Measurements from ENCODE around the gene TTN.
"Not testable (repeated sequence)": the region's sequence is repeated elsewhere in the genome, so short reads cannot be mapped to it uniquely, and the experiment has no call there.

The TTN gene

GRCh38 chr2:178526256-178526655 lies 281.0 kb downstream of the TTN start:
- no peak for FAIRE-seq

DNA sequence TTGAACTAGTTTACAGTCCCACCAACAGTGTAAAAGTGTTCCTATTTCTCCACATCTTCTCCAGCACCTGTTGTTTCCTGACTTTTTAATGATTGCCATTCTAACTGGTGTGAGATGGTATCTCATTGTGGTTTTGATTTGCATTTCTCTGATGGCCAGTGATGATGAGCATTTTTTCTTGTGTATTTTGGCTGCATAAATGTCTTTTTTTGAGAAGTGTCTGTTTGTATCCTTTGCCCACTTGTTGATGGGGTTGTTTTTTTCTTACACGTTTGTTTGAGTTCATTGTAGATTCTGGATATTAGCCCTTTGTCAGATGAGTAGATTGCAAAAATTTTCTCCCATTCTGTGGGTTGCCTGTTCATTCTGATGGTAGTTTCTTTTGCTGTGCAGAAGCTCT lies 281.8 kb downstream of the TTN start:
- not testable (repeated sequence) for FAIRE-seq

GRCh38 chr2:178525010-178525409 lies 282.2 kb downstream of the TTN start:
- FAIRE-seq = not testable (repeated sequence)

- no peak for FAIRE-seq
Measured at GRCh38 chr2:178523596-178524134, 283.6 kb downstream of the TTN start.

- peak; percentile 72 for FAIRE-seq
Measured at GRCh38 chr2:178522950-178523595, 284.1 kb downstream of the TTN start.

DNA sequence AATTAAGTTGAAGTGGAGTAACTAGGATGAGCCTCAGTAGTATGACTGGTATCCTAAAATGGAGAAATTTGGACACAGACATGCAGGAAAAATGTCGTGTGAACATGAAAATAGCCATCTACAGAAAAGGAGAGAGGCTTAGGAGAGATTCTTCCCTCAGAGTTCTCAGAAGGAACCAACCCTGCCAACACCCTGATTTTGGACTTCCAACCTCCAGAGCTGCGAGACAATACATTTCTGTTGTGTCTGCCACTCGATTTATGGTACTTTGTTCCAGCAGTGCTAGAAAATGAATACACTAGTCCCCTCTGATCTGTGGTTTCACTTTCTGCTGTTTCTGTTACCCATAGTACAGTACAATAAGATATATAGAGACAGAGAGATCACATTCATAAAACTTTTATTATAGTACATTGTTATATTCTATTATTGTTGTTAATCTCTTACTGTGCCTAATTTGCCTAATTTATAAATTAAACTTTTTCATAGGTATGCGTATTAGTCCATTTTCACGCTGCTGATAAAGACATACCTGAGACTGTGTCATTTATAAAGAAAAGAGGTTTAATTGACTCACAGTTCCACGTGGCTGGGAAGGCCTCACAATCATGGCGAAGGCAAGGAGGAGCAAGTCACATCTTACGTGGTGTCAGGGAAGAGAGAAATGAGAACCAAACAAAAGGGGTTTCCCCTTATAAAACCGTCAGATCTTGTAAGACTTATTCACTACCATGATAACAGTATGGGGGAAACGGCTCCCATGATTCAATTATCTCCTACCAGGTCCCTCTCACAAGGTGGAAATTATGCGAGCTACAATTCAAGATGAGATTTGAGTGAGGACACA lies 285.7 kb downstream of the TTN start:
- FAIRE-seq = no peak

DNA sequence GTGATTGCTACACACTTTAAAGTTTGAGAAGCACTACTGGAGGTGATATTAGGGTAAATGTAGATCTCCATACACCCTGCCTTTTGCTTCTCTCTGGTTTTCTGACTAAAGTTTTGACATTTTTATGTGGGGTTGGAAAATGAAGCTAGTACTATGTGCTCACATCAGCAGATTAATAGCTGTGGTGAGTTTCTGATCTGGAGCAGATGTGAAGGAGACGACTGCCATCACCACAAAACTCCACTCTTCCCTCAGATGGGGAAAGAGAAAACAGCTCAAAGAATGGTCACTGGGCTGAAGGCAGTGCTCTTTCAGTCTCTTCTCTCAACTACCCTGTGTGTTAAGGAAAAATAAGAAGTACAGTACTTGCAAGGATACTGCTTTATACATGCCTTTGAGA lies 289.7 kb downstream of the TTN start:
- no peak for FAIRE-seq

- no peak for FAIRE-seq
Measured at GRCh38 chr2:178514664-178515063, 292.6 kb downstream of the TTN start.

DNA sequence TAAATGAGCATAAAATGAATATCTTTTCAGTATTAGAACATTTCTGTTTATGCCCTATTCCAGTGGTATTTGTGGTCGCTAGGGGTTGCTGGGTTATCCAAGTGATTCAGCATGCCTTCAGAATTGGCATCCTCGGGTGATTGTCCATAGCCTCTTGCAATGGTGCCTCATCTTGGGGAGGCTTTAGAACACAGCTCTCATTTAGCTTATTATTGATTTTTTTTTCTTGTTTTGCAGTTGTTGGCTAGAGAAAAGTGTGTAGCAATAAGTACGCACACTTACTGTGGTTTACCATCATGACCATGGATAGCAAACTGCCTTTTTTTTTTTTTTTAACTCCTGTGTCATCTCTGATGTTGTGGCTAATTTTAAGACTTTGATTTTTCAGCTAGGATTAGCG lies 293.3 kb downstream of the TTN start:
- FAIRE-seq = no peak

- no peak for FAIRE-seq
Measured at GRCh38 chr2:178512484-178512883, 294.7 kb downstream of the TTN start.

GRCh38 chr2:178510384-178510783 lies 296.8 kb downstream of the TTN start:
- no peak for FAIRE-seq

- no peak for FAIRE-seq
Measured at GRCh38 chr2:178508646-178509045, 298.6 kb downstream of the TTN start.

GRCh38 chr2:178506949-178507348 lies 300.3 kb downstream of the TTN start:
- no peak for FAIRE-seq

DNA sequence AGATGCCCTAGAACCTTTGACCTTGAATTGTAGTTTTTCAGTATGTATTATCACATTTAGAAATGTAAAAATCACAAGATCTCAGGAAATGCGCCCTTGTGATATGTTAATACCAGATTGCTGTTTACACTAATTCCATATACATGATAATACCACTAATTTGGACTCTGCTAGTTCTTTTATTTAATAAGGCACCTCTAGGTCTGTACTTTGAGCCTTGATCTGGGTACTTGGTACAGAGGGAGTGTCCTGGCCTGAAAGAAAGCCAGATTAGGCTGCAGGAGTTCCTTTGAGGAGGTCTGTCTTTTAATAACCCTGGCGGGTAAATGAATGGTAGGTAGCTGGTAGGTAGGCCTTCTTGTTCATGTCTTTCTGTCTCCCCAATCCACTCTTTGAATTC lies 300.7 kb downstream of the TTN start:
- FAIRE-seq = no peak

DNA sequence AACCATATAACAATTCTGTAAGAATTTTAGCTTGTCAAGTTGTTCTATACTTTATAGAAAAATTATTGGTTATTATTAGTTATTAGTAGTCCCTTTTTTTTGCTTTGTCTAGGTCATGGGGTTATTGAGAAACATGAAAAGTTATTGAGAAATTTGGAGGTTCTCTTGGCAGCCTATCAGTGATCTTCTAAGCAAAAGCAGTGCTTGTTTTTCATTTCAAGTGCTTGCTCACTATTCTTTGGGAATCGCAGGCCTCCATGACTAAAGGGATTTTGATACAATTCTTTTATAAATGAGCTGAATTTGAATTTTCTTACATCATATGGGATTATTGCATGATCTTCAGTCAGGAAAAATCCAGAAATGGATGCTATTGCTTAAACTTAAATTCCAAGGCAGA lies 301.1 kb downstream of the TTN start:
- no peak for FAIRE-seq

DNA sequence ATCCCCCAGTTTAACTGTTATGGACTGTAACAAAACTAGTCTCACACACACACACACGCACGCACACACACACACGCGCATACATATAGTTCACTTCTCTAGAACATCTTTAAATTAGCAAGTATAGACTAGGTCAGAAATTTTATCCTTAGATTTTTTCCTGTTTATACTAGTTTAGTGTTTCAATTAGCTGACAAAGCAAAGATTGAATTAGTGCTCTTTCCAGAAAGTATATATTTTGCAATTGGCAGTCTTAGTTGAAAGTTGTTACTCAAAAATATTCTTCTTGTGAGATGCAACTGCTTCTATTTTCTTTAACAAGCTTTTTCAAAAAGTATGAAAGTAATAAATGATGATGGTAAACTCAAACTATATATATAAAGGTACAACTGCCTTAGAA lies 304.5 kb downstream of the TTN start:
- no peak for FAIRE-seq

- no peak for FAIRE-seq
Measured at GRCh38 chr2:178499640-178500039, 307.6 kb downstream of the TTN start.

- FAIRE-seq = no peak
Measured at GRCh38 chr2:178498137-178498536, 309.1 kb downstream of the TTN start.

DNA sequence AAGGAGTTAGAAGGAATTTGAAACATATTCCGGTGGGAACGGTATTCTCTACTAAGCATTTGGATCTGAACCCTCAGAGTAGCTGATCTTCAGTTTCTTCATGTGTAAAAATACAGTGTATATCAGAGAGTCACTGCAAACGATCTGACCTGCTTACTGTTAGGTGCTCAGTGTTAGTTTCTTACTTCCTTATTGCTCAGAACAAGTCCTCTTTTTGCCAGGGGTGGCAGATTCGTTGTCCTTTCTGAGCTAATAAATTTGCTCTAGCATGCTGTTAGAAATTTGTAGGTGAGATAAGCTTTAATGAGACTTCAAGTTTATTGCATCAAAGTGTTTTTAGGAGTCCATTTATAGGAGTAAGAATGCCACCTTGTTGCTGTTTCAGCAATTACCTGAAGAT lies 311.2 kb downstream of the TTN start:
- FAIRE-seq = no peak

GRCh38 chr2:178491612-178492011 lies 315.6 kb downstream of the TTN start:
- FAIRE-seq = no peak

DNA sequence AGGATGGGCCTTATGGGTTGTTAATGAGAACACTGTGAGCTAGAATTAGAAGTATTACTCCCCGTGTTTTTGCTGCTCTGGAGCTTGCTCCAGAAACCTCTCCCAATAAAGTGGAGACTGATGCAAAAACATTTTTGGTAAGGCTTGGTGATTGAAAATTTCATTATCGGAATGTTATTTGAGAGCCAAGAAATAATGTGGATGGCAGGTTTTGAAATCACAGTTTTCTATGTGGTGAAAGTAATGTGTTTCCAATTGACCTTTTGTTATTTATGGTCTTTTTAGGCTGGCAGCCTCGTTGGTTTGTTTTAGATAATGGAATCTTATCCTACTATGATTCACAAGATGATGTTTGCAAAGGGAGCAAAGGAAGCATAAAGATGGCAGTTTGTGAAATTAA lies 321.9 kb downstream of the TTN start:
- FAIRE-seq = no peak

DNA sequence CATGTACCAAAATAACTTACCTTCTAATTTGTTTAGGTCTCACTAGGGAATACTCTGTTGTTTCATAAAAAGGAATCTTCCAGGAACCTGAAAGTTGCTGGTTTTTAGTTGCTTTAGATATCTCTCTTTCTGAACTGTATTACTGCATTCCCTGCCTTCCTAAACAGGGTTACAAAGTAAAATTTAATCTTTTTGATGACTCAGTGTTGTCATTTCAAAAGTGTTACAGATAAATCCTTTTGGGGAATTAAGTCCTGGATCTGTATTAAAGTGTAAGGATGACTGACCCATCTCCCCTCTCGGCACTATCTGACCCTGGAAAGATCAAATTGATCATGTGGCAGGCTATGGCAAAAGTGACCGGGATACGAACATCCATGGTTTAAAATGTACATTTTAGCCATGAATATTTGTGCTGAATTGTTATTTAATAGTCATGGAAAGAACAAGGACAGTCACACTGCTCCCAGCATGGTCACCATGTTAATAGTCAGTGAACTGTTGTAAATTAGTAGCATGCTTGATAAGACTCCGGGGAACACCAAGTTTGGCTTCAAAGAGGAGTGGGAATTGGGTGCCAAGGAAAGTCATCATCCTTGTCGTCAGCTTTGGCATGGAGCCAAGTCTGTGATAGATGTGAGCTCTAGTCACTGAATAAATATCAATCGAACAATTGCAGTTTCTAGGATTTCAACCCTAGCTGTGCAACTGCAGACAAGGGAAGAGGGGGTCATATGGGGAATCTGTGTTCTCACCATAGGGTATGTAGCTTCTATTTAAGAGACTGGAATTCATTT lies 322.8 kb downstream of the TTN start:
- no peak for FAIRE-seq

DNA sequence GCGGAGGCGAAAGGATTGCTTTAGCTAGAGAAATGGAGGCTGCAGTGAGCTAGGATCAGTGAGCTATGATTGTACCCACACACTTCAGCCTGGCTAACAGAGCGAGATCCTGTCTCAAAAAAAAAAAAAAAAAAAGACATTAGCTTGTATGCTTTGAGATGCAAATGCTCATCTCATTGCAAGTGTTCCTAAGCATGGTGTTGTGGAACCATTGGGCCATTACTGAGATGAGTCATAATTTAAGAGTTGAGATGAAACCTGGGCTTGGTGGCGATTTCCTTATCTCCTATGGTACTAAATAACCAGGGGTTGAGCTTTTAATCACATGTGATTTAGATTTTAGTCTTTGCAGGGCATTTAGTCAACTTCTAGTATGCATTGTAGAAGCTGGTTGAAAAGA lies 324.8 kb downstream of the TTN start:
- no peak for FAIRE-seq
